ENCODE results near the gene ABCC1.
"Not testable (repeated sequence)": the region's sequence is repeated elsewhere in the genome, so short reads cannot be mapped to it uniquely, and the experiment has no call there.

The ABCC1 gene

GRCh38 chr16:16143931-16144330, 194.5 kb downstream of the ABCC1 start:
- no peak for DNase-seq

DNA sequence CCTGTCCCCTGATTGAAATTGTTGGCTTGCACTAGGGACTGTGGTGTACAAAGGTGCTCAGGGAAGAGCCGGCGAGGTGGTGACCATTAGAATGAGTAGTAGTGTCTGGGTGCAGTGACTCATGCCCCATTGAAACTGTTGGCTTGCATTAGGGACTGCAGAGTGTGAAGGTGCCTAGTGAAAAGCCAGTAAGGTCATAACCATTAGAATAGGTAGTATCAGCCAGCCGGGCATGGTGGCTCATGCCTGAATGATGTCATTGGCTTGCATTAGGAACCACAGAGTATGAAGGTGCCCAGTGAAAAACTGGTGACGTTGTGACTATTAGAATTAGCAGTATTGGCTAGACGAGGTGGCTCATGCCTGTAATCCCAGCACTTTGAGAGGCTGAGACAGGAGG, 195.0 kb downstream of the ABCC1 start:
- DNase-seq: no peak

GRCh38 chr16:16145286-16145685, 195.9 kb downstream of the ABCC1 start:
- no peak for DNase-seq

GRCh38 chr16:16146380-16147315, 197.2 kb downstream of the ABCC1 start:
- DNase-seq: no peak

- DNase-seq: no peak
Measured at GRCh38 chr16:16147316-16147999, 198.0 kb downstream of the ABCC1 start.

DNA sequence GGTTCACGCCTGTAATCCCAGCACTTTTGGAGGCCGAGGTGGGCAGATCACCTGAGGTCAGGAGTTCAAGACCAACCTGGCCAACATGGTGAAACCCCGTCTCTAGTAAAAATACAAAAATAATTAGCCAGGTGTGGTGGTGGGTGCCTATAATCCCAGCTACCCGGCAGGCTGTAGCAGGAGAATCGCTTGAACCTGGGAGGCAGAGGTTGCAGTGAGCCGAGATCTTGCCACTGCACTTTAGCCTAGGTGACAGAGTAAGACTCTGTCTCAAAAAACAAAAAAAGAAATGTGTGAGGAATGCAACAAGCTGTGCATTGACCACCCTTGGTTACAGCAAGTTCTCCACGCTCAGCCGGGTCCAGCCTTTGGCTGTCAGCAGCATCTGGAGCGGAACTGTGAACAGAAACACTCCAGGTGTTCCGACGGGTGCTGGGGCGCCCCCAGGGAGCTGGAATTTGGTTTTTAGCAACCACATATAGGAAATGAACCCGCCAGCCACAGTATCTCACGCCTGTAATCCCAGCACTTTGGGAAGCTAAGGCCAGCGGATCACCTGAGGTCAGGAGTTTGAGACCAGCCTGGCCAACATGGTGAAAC, 198.7 kb downstream of the ABCC1 start:
- DNase-seq: not testable (repeated sequence)

DNA sequence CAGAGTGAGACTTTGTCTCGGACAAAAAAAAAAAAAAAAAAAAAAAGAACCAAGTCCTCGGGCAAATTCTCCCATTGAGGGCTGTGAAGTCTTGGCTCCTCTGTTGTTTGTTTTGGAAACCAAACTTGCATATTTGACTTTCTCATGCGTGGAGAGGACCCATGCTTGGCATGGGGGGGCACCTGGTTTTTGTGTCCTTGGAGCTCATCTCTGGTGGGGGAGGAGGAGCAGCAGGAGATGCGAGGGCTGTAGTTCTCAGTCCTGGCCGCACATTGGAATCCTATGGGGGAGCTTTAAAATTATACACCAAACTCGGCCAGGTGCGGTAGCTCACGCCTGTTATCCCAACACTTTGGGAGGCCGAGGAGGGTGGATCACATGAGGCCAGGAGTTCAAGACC, 199.3 kb downstream of the ABCC1 start:
- no peak for DNase-seq

- DNase-seq: no peak
Measured at GRCh38 chr16:16149710-16150116, 200.3 kb downstream of the ABCC1 start.

DNA sequence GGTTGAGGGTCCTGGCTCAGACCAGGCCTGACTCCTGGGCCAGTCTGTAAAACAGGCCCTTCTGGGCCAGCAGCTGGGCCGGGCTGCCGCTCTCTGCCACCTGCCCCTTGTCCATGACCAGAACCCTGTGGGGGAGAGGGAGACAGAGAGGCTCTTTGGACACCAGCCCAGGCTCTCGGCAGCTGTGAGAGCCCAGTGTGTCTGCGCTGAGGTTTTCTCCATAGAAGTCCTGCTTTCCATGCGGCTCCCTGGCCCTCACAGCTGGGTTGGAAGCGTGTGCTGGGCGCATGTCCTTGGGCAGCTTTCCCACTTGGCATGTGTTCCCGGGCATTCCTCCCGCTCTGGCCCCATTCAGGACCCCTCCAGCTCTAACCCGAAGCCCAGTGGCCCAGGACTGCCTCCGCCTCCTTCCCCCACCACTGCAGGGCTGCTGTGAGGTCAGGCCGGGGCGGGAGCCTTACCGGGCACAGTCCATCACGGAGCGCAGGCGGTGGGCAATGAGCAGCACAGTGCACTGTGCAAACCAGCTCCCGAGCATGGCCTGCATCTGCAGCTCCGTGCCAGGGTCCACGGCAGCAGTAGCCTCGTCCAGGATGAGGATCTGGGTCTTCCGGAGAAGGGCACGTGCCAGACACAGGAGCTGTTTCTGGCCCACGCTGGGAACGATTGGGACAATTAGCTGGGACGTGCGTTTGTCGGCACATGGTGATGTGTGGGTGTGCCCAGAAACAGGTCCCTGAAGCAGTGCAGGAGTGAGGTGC, 200.9 kb downstream of the ABCC1 start:
- DNase-seq: no peak

- DNase-seq: no peak
Measured at GRCh38 chr16:16150878-16151152, 201.4 kb downstream of the ABCC1 start.

DNA sequence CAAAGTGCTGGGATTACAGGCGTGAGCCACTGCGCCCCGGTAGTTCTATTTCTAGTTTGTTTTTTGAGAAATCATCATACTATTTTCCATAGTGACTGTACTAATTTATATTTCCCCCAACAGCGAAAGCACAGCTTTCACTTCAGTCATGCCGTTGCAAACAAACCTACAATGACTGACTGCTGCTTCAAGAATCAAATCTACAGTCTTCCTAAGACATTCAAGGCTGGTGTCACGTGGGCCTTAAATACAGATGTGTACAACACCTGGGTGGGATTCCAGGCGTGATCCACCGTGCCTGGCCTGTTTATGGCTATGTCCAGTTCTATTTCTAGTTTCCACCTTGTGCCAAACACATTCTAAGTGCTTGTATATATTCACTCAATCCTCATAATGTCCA, 201.9 kb downstream of the ABCC1 start:
- no peak for DNase-seq

- DNase-seq: not testable (repeated sequence)
Measured at GRCh38 chr16:16153000-16153399, 203.6 kb downstream of the ABCC1 start.

DNA sequence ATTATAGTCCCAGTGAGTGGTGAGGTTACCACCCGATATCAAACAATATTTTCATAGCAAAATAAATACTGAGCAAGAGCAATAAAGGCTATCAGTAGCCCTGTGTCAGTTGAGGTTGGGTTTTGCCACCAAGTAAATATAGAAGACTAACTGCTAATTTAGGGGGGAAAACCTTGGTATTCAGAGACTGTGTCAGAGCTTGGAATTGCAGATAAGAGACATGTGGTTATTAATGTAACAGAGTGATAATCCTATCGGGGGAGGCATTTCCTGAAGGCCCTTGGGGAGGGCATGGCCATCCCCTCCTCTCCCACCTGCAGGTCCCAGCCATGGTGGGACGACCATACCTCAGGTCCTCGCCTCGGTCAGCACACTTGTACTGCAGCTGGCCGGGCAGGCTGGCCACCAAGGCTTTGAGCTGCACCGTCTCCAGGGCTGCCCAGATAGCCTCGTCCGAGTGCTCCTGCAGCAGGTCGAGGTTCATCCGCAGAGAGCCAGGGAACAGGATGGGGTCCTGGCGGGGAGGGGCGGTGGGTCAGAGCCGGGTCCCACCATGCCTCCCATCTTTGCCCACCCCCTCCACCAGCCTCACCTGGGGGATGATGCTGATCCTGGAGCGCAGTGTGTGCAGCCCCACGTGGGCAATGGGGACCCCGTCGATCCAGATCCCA, 205.0 kb downstream of the ABCC1 start:
- DNase-seq: no peak

GRCh38 chr16:16155234-16155633, 205.8 kb downstream of the ABCC1 start:
- DNase-seq: no peak

DNA sequence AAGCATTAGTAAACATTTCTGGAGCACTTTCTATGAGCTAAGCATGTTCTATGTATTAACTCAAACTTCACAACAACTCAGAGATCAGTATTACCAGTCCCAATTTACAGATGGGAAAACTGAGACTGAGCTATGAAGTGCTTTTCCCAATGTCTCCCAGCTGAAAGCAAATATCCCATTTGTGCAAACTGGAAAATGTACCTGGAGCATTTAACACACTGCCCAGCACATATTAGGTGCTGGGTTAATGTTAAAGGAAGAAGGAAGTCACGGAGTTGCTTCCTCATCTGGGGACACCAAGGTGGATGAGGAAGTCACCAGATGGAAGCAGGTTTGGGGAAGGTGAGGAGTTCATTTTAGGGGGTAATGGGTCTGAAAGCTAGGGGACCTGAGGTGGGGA, 207.8 kb downstream of the ABCC1 start:
- no peak for DNase-seq

DNA sequence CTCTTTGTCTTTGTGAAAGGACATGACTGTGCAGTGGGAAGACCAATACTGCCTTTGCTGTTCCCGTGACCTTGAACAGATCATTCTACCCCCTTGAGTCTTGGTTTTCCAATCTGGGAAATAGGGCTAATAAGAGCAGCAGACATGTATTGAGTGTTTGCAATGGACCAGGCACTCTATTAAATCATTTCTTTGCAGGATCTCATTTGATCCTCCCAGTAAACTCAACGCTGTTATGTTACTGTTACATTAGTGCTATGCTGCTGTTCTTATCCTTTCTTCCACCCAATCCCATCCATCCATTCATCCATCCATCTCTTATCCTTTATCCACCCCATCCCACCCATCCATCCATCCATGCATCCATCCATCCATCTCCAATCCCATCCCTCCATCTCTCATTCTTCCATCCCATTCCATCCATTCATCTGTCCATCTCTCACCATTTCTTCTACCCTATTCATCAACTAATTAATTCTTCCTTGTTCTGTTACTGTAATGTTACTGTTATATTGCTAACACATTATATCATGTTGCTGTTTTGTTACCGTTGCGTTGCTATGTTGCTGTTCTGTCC, 208.8 kb downstream of the ABCC1 start:
- DNase-seq: no peak

DNA sequence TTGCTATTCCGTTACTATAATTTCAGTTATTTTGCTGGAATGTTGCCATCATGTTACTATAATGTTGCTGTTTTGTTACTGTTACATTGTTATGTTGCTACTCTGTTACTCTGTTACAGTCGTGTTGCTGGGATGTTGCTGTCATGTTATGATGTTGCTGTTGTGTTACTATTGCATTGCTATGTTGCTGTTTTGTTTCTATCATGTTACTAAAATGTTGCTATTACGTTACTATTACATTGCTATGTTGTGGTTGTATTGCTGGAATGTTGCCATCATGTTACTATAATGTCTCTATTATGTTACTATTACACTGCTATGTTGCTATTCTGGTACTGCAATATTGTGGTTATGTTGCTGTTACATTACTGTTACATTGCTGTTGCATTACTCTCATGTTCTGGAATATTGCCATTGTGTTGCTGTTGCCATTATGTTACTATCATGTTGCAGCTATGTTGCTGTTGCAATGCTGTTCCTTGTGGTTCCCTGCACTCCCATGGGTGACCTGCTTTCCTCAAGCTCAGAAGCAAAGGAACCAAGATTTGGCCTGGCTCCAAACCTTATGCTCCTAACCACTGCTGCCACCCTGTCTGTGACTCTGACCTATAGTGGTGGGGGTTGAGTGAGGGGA, 209.4 kb downstream of the ABCC1 start:
- DNase-seq: no peak

GRCh38 chr16:16159662-16160061, 210.2 kb downstream of the ABCC1 start:
- DNase-seq: no peak

DNA sequence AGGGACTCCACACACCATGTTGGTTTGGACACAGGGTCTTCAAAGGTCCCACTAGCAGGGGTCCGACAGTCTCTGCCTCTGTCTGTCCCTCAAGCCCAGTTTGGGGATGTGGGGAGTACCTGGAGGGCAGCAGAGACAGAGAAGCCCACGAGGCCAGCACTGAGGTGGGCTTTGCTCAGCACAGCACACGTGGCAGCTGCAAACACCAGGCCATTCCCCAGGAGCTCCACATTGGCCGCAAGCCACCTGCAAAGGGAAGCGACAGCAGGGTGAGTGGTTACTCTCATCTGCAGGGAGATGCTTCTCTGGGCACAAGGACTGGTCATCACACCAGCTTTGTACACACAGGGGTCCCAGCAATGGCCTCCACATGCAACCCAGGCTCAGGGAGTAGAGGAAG, 211.9 kb downstream of the ABCC1 start:
- no peak for DNase-seq

GRCh38 chr16:16161840-16162239, 212.4 kb downstream of the ABCC1 start:
- not testable (repeated sequence) for DNase-seq

- no peak for DNase-seq
Measured at GRCh38 chr16:16162591-16162990, 213.2 kb downstream of the ABCC1 start.

GRCh38 chr16:16163109-16163508, 213.7 kb downstream of the ABCC1 start:
- DNase-seq: no peak

All from effector CD4-positive, alpha-beta T cell (primary cell).